ENCODE measurements around the gene ARHGEF40.

The ARHGEF40 gene

DNA sequence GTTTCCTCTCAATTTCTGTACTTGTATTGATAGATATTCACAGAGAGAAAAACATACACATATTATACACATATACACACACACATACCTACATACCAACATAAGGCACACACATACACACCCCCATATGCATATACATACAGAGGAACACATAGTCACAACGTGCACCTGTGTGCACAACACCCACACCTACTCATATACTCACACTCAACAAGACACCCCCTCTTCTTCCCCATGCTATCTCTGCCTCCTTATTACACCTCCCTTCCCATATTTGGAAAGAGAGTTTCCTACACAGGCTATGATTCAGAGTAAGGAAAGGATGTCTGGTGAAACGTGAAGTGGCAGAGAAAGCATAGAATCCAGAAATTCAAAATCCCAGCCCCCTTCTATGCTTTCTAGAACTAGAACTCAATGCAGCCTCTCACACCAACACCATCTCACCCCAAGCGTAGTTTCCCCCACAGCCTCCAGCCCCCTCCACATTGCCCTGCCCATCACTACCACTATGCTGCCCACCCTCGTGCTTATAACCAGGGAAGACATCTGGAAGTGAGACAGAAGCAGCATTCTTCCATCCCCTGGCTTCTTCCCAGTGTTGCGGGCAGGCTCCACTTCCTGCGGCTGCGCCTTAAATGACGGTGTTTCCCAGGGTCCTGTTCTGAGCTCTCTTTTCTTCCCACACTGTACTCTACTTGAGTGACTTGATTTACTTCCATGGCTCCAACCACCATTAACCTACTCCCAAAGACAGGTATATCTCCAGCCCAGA lies 10.1 kb upstream of the ARHGEF40 start:
- no peak for DNase-seq (ENCODE audit: low read depth in 4 of 4, low spot score in 1 of 4)

DNA sequence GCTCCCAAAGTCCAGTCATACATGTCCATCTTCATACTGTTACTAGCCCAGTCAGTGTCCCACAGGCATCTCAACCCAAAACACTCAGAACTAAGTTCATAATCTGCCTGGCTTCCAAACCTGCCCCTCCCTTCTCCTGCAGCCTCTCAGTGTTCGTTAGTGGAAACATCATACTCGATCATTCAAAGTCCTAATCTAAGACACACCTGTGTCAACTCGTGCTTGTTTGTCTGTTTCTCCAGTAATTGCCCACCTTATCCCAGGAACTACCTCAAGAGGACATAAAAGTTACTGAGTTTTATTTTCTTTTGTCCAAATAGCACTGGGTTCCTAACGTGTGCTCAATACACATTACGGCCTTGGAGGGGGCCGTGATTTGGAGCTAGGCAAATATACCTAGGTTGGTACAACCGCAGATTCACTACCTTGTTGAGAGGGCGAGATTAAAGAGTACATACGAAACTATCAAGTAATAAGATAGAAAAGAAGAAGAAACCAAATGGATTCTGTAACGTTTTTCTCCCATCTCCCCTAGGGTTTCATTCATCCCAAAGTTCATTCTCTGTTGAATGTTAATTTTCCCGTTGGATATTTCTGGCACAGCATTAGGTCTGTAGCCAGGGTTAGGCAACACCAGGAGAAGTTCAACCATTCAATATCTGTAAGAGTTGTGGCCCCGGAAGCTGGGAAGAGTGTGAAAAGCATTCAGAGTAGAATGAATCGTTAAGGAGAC lies 9.3 kb upstream of the ARHGEF40 start:
- DNase-seq (ENCODE audit: low read depth in 4 of 4, low spot score in 1 of 4), result no peak

DNA sequence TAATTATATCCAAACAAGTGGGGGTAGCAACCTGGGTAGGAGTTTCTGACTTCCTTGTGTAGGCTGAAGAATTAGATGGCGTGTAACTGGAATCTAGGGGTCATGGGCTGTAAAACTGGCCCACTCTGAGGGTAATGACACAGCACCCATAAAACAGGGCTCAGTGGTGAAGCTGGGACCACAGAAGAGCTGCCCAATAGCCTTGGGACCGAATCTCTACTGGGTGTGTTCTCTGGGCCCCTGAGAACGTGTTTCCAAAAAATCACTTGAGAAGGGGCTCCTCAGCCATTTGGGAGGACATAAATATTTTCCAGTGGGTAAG lies 8.8 kb upstream of the ARHGEF40 start:
- DNase-seq (ENCODE audit: low read depth in 4 of 4, low spot score in 1 of 4), result no peak

DNA sequence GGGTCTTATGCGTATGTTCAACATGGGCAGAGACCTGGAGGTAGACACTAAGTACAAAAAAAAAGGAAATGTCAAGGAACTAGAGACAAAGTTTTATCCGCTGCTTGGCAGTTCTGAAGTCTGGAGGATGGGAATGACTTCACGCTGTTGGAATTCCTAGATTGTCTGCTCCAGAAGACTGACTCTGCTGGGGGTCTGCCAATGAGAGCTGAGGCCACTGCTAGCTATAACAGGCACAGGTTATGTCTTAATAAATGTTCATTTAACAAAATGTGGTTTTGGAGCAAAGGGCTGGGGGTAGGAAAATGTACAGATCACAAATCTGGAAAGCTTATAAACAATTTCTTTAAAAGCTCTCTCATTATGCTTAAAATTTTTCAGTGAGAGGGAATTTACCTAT lies 6.6 kb upstream of the ARHGEF40 start:
- no peak for DNase-seq (ENCODE audit: low read depth in 4 of 4, low spot score in 1 of 4)

DNA sequence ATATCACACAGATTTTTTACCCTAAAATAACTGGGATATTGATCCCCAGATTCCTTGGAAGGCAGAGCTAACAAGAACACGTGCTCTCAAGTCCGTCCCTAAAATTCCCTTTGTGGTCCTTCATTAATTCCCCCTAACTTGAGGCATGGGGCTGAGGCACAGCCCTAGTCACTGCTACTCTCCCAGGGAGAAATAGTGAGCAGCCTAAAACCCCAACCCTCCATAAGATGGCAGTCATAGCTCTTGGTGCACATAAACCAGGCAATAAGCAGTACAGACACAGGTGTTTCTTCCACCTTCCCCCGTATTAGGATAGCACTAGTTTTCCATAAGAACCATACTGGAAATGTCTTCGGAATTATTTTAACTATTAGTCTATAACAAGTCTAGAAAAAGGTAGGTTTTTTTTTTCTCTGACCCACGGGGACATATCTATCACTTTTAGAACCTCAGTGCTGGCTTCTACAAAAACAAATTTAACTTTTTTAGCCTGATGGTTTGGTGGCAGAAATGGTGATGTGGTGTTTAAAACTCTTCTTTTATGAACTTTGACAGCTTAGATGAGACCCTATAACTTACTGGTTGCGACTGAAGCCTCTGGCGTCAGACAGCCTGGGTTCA lies 3.1 kb upstream of the ARHGEF40 start:
- DNase-seq (ENCODE audit: low read depth in 4 of 4, low spot score in 1 of 4), result no peak

DNA sequence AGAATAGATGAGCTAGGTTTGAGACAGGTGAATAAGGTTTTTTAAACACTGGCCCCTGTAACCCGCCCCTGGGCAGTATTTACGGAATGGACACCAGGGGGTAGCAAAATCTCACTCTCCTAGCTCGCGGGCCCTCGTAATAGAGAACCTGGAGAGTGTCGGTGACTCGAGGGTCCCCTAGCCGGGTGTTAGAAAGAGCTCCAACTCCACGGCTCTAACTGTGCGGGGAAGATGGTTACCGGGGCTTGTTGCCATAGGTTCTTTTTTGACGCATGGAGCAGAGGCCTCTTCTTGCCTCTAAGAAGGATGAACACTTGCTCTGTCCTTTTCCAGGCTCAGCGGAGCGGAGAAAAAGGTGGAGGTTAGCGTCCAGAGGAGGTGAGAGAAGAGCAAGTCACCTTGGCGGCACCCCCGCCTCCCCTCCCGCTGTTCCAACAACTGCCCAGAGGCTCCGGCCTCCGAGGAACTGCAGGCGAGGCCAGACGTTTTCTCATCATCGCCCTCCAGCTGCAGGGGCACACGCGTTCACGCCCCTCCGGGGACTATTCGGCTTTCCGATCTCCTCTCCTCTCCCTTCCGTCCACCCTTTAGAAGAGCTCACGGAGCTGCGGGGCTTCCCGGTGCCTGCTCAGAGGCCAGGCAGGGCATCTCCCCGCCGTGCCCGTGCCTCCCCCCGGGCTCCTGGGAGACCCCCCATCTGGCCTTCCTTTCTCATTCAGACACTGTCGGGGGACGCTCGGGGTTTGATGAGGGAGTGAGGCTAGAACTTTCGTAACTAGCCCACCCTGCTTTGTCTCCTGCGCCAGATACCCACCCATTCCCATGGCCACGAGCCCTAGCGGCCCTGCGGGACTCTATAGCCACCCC lies 1.4 kb upstream of the ARHGEF40 start:
- DNase-seq (ENCODE audit: low read depth in 4 of 4, low spot score in 1 of 4), result no peak

DNA sequence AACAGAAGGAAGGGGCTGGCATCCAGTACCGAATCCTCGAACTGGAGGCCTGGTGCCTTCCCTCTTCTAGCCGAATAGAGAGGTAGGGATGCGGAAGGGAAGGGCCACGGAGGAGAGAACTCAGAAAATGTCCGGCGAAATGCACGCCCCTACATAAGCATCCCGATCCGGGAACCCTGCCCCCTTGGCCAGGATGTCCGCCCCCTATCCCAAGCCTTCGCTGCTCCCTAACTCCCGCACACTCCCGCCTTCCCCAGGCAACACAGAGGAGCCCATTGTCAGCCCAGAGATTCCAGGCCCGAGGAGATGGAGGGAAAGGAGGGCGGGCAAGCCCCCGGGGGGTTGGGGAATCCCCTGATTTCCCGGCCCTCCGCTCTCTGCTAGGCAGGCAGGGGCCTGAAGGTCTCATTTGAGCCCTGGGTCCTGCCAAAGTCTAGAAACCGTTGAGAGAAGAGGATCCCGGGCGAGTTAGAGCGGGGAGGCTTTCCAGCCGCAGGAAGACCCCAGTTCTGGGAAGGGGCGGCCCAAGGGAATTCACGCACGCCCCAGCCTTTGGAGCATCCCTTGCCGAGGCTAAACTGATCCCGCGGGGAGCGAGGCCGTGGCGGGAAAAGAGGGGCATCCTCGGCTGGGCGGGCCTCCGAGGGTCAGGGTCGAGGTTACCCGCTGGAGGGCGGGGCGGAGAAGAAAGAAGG lies 569 bp upstream of the ARHGEF40 start:
- no peak for DNase-seq (ENCODE audit: low read depth in 4 of 4, low spot score in 1 of 4)

DNA sequence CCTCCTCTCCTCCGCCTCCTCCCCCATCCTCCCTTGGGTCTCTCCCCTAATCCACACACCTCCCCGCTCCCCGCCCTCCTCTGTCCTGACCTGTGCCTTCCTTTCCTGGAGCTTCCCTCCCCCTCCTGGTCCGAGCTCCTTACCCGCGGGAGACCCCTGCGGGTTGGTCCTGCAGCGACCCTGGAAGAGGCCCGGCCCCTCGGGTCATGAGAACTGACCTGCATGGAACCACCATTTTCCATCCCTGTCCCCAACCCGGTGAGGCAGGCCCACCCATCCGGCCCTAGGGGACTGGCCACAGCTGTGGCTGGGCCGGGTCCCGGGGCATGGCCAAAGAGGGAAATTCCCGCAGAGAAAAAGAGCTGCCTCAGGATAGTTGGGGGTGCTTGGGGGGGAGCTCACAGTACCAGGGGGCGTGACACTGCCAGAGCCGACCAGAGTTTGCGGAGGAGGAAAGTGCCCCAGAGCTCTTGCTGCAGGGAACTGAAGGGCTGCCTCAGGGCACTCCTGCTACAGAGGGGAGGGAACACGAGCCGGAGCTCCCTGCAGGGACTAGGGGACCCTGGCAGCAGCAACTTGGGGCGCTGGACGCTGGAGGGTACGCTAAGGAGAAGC lies 613 bp downstream of the ARHGEF40 start:
- no peak for DNase-seq (ENCODE audit: low read depth in 4 of 4, low spot score in 1 of 4)

DNA sequence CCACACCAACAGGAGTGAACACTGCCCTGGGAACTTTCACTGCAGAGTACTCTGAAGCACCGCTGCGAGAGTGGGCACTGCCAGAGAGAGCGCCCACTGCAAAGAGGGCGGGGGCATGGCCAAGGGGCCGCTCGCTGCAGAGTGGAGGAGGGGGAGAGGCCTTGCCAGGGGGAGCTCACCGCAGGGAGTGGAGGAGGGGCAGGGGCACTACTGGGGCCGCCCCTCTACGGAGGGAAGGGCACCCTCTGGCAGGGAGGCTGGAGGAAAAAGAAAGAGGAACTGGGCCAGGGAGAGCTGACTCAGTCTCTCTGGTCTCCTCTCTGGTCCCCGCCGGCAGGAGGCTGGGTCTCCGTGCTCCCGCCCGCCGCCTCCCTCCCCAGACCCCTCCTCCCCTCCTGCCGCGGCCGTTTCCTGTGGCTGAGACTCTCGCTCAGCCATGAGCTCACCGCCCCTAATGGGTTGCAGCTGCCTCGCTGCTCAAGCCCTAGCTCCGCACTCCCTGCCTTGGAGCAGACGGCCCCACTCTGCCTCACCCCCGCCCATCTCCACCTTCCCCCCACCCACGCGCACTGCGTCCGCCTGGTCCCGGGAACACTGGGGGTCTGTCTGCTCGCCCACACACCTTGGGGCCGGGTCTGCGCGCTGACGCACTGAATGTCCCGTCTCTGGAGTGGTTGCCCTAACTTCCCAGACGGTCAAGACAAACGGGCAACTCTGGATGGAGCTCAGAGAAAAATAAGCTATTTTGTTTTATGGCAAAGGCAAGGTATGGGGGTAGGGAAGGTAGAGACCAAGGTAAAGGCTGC lies 1.3 kb downstream of the ARHGEF40 start:
- DNase-seq (ENCODE audit: low read depth in 4 of 4, low spot score in 1 of 4), result peak in 1 of 4 experiments; percentile 41

DNA sequence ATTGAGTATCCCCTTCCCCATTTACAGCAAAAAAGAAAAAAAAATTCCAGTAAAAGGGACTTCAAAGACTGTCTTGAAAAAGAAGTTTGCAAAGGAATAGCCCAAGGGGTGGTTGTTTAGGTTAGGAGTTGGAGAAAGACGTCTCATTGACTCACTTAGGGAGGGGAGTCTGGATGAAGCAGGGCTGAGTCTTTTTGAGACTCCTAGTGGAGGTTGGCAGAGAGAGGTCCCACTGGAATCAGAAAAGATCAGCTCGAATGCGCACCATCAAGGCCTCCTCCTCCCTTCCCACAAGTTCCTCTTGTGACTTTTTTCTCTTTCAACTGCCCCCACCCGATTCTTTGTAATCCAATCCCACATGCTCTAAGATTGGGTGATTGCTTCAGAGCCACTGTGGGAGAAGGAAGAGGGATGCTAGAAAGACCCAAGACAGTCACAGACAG lies 1.9 kb downstream of the ARHGEF40 start:
- no peak for DNase-seq (ENCODE audit: low read depth in 4 of 4, low spot score in 1 of 4)

DNA sequence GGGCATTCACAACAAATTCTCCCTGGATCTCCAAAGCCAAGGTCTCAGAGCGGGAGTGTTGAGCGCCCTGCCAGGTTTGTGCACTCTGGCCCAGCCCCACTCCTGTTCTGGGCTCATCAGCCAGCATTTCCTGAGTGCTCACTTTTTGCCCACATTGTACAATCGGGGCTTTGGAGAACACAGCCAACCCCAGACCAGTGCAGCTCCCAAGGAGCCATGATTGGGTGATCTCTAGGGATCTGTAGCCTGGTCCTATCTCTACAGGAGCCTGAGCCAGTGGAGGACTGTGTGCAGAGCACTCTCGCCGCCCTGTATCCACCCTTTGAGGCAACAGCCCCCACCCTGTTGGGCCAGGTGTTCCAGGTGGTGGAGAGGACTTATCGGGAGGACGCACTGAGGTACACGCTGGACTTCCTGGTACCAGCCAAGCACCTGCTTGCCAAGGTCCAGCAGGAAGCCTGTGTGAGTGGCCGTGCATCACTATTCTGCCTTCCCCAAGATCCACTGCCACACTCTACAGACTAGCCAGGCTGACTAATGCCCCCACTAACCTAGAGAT lies 2.8 kb downstream of the ARHGEF40 start:
- DNase-seq (ENCODE audit: low read depth in 4 of 4, low spot score in 1 of 4), result no peak

DNA sequence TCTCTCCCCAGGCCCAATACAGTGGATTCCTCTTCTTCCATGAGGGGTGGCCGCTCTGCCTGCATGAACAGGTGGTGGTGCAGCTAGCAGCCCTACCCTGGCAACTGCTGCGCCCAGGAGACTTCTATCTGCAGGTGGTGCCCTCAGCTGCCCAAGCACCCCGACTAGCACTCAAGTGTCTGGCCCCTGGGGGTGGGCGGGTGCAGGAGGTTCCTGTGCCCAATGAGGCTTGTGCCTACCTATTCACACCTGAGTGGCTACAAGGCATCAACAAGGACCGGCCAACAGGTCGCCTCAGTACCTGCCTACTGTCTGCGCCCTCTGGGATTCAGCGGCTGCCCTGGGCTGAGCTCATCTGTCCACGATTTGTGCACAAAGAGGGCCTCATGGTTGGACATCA lies 3.8 kb downstream of the ARHGEF40 start:
- DNase-seq (ENCODE audit: low read depth in 4 of 4, low spot score in 1 of 4), result no peak

DNA sequence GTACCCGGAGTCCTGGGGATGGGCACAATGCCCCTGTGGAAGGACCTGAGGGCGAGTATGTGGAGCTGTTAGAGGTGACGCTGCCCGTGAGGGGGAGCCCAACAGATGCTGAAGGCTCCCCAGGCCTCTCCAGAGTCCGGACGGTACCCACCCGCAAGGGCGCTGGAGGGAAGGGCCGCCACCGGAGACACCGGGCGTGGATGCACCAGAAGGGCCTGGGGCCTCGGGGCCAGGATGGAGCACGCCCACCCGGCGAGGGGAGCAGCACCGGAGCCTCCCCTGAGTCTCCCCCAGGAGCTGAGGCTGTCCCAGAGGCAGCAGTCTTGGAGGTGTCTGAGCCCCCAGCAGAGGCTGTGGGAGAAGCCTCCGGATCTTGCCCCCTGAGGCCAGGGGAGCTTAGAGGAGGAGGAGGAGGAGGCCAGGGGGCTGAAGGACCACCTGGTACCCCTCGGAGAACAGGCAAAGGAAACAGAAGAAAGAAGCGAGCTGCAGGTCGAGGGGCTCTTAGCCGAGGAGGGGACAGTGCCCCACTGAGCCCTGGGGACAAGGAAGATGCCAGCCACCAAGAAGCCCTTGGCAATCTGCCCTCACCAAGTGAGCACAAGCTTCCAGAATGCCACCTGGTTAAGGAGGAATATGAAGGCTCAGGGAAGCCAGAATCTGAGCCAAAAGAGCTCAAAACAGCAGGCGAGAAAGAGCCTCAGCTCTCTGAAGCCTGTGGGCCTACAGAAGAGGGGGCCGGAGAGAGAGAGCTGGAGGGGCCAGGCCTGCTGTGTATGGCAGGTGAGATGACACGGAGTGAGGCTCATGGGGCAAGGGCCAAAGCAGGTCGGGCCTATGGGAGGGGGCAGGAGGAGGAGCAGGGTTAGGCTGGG lies 4.5 kb downstream of the ARHGEF40 start:
- no peak for DNase-seq (ENCODE audit: low read depth in 4 of 4, low spot score in 1 of 4)

DNA sequence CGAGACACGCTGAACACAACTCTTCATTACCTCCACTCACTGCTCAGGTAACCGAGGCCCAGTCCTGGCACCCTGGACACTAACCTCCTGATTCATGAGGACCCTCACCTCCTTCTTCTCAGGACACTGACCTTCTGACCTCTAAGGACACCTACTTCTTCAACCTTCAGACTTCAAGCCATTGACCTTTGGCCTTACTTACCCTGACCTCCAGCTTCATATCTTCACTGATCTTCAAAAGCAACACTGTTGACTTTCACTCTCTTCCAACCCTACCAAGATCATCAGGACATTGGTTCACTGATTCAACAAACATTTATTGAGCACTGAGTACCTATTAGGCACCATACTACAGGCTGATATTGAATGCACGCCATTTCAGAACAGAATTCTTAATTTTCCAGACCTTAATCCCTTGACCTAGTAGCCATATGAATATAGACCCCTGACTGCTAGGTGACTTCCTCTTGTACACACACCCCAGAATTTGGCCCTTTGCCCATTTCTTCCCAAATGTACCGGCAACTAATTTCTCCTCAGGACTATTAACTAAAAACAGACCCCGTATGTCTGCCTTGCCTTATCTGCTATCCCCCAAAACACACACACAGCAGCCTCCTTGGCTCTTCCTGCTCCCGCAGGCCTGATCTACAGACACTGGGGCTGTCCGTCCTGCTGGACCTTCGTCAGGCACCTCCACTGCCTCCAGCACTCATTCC lies 5.8 kb downstream of the ARHGEF40 start:
- DNase-seq (ENCODE audit: low read depth in 4 of 4, low spot score in 1 of 4), result no peak

DNA sequence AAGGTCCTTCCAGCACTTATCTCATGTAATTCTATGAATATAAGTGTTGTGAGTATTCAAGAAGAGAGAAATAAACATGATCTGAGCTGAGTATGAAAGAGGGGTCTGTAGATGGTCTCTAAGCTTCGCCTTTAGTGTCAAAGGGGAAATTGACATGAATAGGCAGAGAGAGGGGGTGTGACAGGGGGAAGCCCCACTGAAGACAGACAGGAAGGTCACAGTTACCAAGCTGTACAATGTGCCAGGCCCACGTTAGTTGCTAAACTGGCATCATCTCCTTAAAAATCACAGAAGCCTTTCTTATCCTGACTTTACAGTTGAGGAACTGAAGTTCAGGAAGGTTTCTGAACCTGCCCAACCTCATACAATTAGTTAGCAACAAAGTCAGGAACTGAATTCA lies 7.6 kb downstream of the ARHGEF40 start:
- no peak for DNase-seq (ENCODE audit: low read depth in 4 of 4, low spot score in 1 of 4)

DNA sequence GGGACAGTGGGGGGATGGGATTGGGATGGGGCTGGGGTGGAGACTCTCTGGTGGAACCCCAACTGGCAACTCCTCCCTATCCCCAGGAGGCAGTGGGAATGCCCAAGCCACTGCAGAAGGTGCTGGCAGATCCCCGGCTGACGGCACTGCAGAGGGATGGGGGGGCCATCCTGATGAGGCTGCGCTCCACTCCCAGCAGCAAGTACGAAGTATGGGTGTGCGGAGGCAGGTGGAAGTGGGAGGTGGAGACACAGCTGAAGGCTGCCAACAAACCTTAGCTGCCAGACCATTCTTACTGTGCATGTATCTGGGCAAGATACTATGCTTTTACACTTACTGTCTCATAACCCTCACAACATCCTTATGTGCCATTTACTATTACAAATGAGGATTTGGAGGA lies 8.2 kb downstream of the ARHGEF40 start:
- no peak for DNase-seq (ENCODE audit: low read depth in 4 of 4, low spot score in 1 of 4)

DNA sequence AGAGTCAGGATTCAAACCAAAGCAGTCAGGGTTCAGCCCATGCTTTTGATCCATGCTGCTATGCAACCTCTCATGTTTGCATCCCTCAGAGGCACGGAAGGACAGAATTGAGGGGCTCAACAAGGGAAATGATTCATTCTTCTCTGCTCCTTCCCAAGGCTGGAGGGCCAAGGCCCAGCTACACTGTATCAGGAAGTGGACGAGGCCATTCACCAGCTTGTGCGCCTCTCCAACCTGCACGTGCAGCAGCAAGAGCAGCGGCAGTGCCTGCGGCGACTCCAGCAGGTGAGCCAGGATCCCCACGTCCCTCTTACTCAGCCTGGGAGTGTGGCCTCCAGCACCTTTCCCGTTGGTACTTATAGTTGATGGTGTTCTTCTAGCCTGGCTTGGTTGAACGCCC lies 8.6 kb downstream of the ARHGEF40 start:
- no peak for DNase-seq (ENCODE audit: low read depth in 4 of 4, low spot score in 1 of 4)

Data from stimulated activated CD4-positive, alpha-beta T cell treated with anti-CD3 and anti-CD28 coated beads, Interleukin-1b, Interleukin-23, amount 100 ng/mL, for 24 hours (primary cell).